ENCODE data around the gene CARMIL1. TPM values are rescaled to one million over a fixed set of nuclear protein-coding genes. Genes with fewer than 3 reads are reported as not detected.

The CARMIL1 gene
- total RNA-seq, 1 donor from 2014 or later: 19.6 TPM

DNA sequence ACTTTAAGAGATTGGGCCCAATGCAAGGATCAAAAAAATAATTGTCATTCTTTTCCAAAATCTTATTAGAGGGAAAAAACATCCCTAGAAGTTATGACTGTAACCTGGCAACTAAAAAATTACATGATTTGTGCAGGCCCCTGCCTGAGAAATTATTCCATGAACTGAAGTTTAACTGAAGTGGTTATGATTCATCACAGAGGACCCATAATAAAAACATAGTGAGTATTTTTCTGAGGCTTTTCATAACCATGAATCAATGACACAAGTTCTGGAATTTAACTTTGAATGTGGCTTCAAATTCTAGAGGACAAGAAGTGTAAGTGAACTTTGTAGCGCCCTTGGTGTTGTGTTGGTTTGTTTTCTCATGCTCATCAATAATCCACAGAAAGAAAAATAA is 31.1 kb upstream of the CARMIL1 start:
- intact Hi-C loops (cut with DNase I): no loop called here
- DNase-seq (ENCODE audit: extremely low spot score in 2 of 2): no peak
- no peak overlapping the region for H3K27ac ChIP-seq
- no peaks in the 10 kb centered on the region for H3K4me1 ChIP-seq
- no peak for TF ChIP-seq POLR2A (IDR thresholded peaks at IDR 0.05)
- TF ChIP-seq, protein P1, sequence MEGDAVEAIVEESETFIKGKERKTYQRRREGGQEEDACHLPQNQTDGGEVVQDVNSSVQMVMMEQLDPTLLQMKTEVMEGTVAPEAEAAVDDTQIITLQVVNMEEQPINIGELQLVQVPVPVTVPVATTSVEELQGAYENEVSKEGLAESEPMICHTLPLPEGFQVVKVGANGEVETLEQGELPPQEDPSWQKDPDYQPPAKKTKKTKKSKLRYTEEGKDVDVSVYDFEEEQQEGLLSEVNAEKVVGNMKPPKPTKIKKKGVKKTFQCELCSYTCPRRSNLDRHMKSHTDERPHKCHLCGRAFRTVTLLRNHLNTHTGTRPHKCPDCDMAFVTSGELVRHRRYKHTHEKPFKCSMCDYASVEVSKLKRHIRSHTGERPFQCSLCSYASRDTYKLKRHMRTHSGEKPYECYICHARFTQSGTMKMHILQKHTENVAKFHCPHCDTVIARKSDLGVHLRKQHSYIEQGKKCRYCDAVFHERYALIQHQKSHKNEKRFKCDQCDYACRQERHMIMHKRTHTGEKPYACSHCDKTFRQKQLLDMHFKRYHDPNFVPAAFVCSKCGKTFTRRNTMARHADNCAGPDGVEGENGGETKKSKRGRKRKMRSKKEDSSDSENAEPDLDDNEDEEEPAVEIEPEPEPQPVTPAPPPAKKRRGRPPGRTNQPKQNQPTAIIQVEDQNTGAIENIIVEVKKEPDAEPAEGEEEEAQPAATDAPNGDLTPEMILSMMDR (IDR thresholded peaks at IDR 0.05): no peak
- TF ChIP-seq POLR2AphosphoS5 (IDR thresholded peaks at IDR 0.05; ENCODE audit: insufficient read depth in 1 of 2, low read depth in 1 of 2): no peak
- no peak overlapping the region for H3K4me3 ChIP-seq
- H3K27me3 ChIP-seq: no peaks in the 10 kb centered on the region
- no peaks in the 10 kb centered on the region for H3K36me3 ChIP-seq
- no peaks in the 10 kb centered on the region for H3K9me3 ChIP-seq

DNA sequence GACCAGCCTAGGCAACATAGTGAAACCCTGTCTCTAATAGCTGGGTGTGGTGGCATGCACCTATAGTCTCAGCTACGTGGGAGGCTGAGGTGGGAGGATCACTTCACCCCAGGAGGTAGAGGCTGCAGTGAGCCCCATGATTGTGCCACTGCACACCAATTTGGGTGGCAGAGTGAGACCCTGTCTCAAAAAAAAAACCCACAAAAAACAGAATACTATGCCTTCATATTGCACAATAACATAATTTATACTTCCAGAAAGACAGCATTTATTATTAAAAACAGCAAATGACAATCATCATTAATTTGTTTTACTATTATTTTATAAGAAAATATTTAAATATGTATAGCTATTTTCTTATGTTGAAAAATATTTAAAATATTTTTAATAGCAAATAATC is 30.0 kb upstream of the CARMIL1 start:
- no peak overlapping the region for H3K27ac ChIP-seq
- DNase-seq (ENCODE audit: extremely low spot score in 2 of 2): no peak
- H3K4me3 ChIP-seq: no peak overlapping the region
- TF ChIP-seq POLR2AphosphoS5 (IDR thresholded peaks at IDR 0.05; ENCODE audit: insufficient read depth in 1 of 2, low read depth in 1 of 2) (no peak), POLR2A (IDR thresholded peaks at IDR 0.05) (no peak)
- TF ChIP-seq, protein P1 (IDR thresholded peaks at IDR 0.05): no peak
- no peaks in the 10 kb centered on the region for H3K9me3 ChIP-seq
- H3K36me3 ChIP-seq: no peaks in the 10 kb centered on the region
- H3K4me1 ChIP-seq: no peaks in the 10 kb centered on the region
- H3K27me3 ChIP-seq: no peaks in the 10 kb centered on the region
- intact Hi-C loops (cut with DNase I): no loop called here

DNA sequence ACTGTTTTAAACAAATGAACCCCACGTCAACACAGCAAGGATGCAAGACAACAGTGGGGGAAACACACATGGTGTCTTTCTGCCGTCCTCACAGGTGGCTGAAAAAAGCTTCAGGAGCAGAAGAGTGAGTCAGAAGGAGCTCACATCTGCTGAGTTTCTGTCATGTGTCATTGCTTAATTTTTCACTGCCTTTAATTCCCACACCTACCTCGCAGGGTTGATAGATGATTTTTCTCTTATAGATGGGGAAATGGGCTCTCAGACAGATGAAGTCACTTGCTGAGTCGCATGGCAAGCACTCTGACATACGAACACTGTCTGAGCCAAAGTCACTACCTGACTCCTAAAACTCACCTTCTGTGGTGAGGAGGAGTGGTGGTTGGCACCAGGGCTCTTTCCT is 28.3 kb upstream of the CARMIL1 start:
- intact Hi-C loops (cut with DNase I): no loop called here
- TF ChIP-seq POLR2A (IDR thresholded peaks at IDR 0.05) (no peak), POLR2AphosphoS5 (IDR thresholded peaks at IDR 0.05; ENCODE audit: insufficient read depth in 1 of 2, low read depth in 1 of 2) (no peak)
- TF ChIP-seq, protein P1 (IDR thresholded peaks at IDR 0.05): no peak

DNA sequence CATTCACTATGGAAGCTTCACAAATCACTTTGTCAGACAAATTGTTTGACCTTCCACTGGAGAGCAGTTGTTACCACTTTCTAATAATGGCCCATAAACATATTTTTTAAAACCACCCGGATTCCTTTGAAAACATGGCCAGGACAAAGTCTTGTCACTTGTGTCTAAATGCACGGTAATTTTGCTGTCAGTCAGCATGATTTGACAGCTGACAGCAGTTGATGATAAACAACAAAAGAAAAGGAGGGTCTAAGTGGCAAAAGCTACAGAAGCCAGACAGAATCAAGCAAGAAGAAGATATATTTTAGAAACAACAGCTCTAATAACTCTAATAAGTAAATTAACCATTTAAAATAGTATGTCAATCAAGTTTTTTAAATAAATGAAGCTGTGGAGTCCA is 27.7 kb upstream of the CARMIL1 start:
- Histone ChIP-seq H3K27me3 (no peaks in the 10 kb centered on the region), H3K4me3 (no peak overlapping the region), H3K9me3 (no peaks in the 10 kb centered on the region), H3K36me3 (no peaks in the 10 kb centered on the region), H3K27ac (no peak overlapping the region), H3K4me1 (no peaks in the 10 kb centered on the region)
- intact Hi-C loops (cut with DNase I): no loop called here
- TF ChIP-seq, protein P1 (IDR thresholded peaks at IDR 0.05): no peak
- TF ChIP-seq POLR2AphosphoS5 (IDR thresholded peaks at IDR 0.05; ENCODE audit: insufficient read depth in 1 of 2, low read depth in 1 of 2) (no peak), POLR2A (IDR thresholded peaks at IDR 0.05) (no peak)
- DNase-seq (ENCODE audit: extremely low spot score in 2 of 2): no peak

More for the DNA sequence above, 28.3 kb upstream of the CARMIL1 start:
- no peak overlapping the region for H3K27ac ChIP-seq
- no peaks in the 10 kb centered on the region for H3K4me1 ChIP-seq
- H3K4me3 ChIP-seq: no peak overlapping the region
- no peaks in the 10 kb centered on the region for H3K36me3 ChIP-seq
- no peak for DNase-seq (ENCODE audit: extremely low spot score in 2 of 2)
- no peaks in the 10 kb centered on the region for H3K9me3 ChIP-seq
- H3K27me3 ChIP-seq: no peaks in the 10 kb centered on the region

DNA sequence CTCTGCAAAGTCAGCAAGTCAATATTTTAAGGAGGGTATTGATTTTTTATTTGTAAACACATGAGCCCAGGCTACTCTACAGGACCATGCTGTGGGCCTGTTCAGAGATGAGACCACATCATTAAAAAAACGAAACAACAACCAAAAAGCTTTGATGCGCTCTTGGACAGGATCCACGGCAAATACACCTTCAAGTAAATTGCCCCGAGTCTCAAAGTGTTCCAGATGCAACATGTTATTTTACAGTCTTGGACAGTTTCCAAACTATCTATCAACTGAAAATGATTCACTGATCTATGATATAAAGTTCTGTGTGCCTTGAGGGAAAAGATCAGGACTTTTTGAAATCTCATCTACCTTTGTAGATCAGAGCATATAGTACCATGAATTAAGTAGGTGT is 25.8 kb upstream of the CARMIL1 start:
- no peak for DNase-seq (ENCODE audit: extremely low spot score in 2 of 2)
- intact Hi-C loops (cut with DNase I): no loop called here
- Histone ChIP-seq H3K4me3 (no peak overlapping the region), H3K4me1 (no peaks in the 10 kb centered on the region), H3K27me3 (no peaks in the 10 kb centered on the region), H3K9me3 (no peaks in the 10 kb centered on the region), H3K27ac (no peak overlapping the region), H3K36me3 (no peaks in the 10 kb centered on the region)
- TF ChIP-seq, protein P1 (IDR thresholded peaks at IDR 0.05): no peak
- no peak for TF ChIP-seq POLR2AphosphoS5 (IDR thresholded peaks at IDR 0.05; ENCODE audit: insufficient read depth in 1 of 2, low read depth in 1 of 2)
- TF ChIP-seq POLR2A (IDR thresholded peaks at IDR 0.05): no peak
